Midbrain (tissue), 1 donor: Measurements from ENCODE around the gene COX6A2.
A peak's percentile ranks its signal among the peaks of the same experiment; 100 is the strongest.

Experiments
- DNase-seq: peaks from one replicate; lab custom pipeline; 2025; lab: John Stamatoyannopoulos, UW

Gene COX6A2

GRCh38 chr16:31428279-31428597 is at the start of gene COX6A2:
TSS of gene COX6A2 (minus strand) at chr16:31428360. CDS start at chr16:31428325, 35 bp downstream.
- DNase-seq: no peak

- no peak for DNase-seq
These were observed 49.4 kb upstream of the COX6A2 start for GRCh38 chr16:31477220-31478216.

DNA sequence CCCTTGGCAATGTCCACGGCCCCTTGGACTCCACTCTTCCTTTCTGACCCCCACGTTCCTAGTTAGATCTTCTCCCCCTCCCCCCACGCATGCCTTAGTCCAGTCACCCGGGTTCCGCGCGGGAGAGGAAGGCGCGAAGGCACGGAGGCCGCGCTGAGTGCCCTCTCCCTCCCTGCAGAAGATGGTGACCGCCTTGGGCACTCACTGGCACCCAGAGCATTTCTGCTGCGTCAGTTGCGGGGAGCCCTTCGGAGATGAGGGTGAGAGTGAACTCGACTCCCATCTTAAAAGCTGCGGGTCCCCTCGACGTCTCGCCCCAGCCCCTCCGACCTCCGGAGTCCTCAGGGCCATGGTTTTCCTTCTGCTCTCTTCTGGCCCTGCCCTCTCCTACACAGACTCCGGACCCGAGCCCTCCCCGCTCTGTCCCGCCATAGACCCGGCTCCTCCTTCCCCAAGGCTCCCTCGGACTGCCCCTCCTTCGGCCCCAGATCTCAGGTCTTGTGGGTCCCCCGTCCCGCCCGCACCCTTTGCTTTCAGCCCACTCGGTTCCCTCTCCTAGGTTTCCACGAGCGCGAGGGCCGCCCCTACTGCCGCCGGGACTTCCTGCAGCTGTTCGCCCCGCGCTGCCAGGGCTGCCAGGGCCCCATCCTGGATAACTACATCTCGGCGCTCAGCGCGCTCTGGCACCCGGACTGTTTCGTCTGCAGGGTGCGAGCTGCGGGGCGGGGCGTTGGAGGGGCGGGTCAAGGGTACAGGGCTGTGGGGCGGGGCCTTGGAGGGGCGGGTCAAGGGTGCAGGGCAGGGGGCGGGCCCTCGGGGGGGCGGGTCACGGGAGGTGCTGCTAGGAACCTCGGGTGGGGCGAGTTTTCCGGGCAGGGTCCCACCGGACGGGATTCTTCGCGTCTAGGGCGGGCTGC is 48.4 kb upstream of the COX6A2 start:
- peak; percentile 17 for DNase-seq

DNA sequence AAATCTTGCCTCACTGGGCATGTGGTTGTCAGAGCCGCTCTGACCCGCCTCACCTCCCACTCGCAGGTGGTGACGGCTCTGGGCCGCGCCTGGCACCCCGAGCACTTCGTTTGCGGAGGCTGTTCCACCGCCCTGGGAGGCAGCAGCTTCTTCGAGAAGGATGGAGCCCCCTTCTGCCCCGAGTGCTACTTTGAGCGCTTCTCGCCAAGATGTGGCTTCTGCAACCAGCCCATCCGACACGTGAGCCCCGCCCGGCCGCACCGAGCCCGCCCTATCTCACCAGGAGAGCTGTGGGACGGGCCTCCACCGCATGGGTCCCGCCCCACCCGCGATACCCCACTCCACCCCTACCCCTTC is 47.8 kb upstream of the COX6A2 start:
- no peak for DNase-seq

GRCh38 chr16:31474773-31475738 is 46.9 kb upstream of the COX6A2 start:
- DNase-seq: no peak

DNA sequence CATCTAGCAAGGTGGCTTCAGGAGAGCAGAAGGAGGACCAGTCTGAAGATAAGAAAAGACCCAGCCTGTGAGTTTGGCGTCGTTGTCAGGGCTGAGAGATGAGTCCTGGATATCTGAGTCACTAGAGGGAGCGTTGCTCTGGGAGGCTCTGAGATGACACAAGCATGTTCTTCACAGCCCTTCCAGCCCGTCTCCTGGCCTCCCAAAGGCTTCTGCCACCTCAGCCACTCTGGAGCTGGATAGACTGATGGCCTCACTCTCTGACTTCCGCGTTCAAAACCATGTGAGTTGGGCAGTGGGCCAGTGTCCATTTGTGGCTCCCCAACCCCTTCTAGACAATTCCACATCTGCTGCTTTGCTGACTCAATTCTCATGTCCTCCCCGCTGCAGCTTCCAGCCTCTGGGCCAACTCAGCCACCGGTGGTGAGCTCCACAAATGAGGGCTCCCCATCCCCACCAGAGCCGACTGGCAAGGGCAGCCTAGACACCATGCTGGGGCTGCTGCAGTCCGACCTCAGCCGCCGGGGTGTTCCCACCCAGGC is 46.1 kb upstream of the COX6A2 start:
- no peak for DNase-seq

DNA sequence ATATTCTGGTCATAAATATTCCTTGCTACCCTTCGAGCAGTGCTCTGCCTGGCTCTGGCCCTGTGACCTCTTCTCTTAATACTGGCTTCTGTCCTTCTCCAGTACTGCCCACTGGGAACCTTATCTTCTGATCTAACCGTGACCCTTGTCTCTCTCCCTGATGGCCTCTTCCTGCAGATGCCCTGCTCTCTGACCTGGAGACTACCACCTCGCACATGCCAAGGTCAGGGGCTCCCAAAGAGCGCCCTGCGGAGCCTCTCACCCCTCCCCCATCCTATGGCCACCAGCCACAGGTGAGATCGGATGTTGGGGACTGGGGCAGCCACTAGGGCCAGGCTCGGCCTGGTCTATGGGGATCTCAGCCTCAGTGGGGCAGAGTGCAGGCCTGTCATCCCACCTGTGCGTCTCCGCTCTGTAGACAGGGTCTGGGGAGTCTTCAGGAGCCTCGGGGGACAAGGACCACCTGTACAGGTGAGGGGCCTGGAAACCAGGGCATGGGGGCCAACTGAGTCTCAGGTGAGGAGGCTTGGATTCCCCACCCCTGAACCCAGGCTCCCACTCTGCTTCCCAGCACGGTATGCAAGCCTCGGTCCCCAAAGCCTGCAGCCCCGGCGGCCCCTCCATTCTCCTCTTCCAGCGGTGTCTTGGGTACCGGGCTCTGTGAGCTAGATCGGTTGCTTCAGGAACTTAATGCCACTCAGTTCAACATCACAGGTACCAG is 45.3 kb upstream of the COX6A2 start:
- DNase-seq: no peak

DNA sequence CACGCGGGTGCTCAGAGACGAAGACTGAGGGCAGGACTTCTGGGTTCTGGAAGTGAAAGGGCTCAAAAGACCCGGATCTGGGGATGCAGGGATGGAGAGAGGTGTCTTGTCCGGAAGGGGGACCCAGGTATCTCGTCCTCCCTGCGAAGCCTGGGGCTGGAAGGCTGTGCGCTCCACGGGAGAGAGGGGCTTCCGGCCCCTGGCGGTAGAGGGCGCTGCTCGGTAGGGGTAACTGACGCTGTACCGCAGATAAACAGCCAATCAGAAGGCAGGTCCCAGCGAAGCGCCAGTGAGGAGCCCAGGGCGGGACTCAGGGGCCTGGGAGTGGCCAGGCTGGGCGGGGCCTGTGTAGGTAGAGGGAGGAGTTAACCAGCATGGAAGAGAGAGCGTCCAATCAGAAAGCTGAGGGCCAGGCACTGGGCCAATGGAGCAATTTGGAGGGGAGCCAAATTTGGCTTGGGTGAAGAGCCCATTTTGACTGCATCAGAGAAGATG is 44.6 kb upstream of the COX6A2 start:
- DNase-seq: no peak

DNA sequence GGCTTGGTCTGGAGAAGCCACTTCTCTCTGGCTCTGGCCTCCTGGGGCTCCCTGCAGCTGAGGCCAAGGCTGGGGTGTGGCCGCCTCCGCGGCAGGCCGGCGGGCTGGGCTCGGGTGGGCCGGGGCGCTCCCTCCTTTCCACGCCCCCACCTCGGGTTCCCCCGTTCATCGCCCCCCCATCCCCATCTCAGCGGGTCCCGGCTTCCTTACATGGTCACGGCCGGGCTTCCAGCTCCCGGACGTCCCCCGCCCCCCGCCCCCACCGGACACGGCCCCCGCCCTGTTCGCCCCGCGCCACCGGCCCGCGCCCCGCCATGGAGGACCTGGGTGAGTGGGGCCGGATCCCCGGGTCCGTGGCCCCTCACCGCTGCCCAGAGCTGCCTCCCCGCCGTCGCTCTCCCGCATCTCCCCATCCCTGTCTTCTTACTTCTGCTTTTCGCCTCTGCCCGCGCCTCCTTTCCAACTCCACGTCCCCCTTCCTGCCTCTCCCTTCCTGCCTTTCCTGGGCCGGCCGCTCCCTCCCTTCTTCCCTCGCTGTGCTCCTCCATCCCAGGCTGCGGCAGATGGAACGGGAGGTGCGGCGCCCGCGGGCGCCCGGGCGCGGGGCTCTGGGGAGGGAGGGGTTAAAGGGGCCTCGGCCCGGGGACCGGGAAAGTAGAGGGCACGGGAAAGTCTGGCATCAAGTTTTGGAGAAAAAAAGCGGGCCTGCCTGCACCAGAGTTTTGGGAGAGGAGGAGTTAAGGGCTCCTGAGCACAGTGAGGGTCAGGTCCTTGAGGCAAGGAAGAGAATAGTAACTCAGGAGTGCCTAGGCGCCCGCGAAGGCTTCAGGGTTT is 43.9 kb upstream of the COX6A2 start, which contains the start of gene TGFB1I1:
TSS of gene TGFB1I1 (plus strand) at position 278 of the 834 bp plus-strand sequence. CDS start at position 315, 37 bp downstream.
- DNase-seq: no peak

- DNase-seq: no peak
These were observed 43.2 kb upstream of the COX6A2 start for GRCh38 chr16:31471241-31471874.

- DNase-seq: no peak
These were observed 42.5 kb upstream of the COX6A2 start for GRCh38 chr16:31470615-31471014.

GRCh38 chr16:31467858-31468257 is 39.7 kb upstream of the COX6A2 start:
- DNase-seq: no peak

DNA sequence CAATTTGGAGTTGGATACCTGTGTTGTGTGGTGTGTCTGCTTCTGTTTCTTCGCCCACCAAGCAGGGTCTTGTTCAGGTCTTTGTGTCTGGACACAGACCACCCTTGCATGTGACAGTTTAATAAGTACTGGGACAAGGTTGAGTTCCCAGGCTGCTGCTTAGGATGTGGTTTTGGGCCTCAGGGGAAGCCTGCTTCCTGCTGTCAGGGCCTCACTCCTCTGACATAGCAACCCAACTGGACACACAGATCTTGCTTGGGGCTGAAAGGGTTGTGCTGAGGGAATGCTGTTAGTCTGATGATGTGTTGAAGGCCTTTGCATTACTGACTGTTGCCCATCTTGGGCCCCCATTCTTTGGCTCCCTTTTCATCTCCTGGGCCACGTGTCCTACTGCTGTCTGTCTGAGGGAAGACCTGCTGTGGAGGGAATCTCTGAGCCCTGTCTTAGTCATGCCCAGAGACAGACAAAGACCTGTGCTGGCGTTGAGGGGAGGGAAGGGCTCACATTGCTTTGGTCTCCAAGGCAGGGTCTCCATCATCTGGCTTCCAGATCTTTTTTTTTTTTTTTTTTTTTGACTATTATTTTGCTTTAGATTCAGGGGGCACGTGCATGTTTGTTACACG is 39.1 kb upstream of the COX6A2 start:
- DNase-seq: no peak

GRCh38 chr16:31466381-31466841 is 38.3 kb upstream of the COX6A2 start:
- no peak for DNase-seq

DNA sequence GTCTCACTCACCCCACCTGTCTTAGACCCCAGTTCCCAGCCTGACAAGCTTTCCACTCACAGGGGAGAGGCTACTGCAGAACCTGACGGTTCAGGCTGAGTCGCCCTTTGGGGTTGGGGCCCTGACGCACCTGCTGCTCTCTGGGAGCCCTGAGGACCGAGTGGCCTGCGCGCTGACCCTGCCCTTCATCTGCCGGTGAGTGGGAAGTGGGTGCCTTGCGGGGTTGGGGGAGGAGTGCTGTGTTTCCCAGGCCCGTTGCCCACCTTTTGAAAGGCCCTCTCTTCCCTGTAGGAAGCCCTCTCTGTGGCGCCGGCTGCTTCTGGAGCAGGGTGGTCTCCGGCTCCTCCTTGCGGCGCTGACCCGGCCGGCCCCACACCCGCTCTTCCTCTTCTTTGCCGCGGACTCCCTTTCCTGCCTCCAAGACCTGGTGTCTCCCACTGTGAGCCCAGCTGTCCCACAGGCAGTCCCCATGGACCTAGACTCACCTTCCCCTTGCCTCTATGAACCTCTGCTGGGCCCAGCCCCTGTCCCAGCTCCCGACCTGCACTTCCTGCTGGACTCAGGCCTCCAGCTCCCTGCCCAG is 37.7 kb upstream of the COX6A2 start:
- DNase-seq: no peak

- DNase-seq: no peak
These were observed 36.7 kb upstream of the COX6A2 start for GRCh38 chr16:31464781-31465260.

GRCh38 chr16:31464348-31464769 is 36.2 kb upstream of the COX6A2 start:
- DNase-seq: no peak
